ENCODE data around the gene OR4D5. TPM values are rescaled to one million over a fixed set of nuclear protein-coding genes. Genes with fewer than 3 reads are reported as not detected.

OR4D5 gene
- polyA plus RNA-seq, 2 of the 4 experiments (the other 2 are of a cell fraction) = not detected

DNA sequence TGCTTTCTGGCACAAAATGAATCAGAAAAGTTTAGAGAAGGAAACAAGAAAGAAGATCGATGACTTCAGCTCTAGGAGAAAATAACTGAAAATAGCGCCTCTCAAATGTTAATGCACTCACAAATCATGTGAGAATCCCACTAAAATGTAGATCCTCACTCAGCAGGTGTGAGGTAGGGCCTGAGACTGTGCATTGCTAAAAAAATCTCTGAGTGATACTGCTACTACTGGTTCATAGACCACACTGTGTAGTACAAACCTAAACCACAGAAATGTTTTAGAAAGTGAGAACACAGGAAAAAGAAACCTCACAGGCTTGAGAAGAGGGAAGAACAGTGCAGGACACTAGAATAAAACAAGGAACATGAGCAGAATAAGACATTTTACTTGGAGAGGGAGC, 35.5 kb upstream of the OR4D5 start:
- ChIA-PET POLR2A (no interaction called here), CTCF (no interaction called here)
- DNase-seq (ENCODE audit: low read depth in 1 of 2, low spot score in 1 of 2) (no peak), ATAC-seq (no peak), FAIRE-seq (no peak)
- H3K4me3 ChIP-seq = no peak overlapping the region
- WGBS (ENCODE audit: missing lambda C conversion rate) = 63% methylated on average over 2 of the region's 2 CpGs
- H3K9me3 ChIP-seq = no peaks in the 10 kb centered on the region
- H3K4me1 ChIP-seq = no peaks in the 10 kb centered on the region
- TF ChIP-seq KDM5A (IDR thresholded peaks at IDR 0.05) (no peak), HEYL (CRISPR knock-in tag; IDR thresholded peaks at IDR 0.05) (no peak), GATA3 (IDR thresholded peaks at IDR 0.05; ENCODE audit: borderline replicate concordance) (no peak), ESRRA (IDR thresholded peaks at IDR 0.05; ENCODE audit: borderline replicate concordance, low read length) (no peak), EHMT2 (IDR thresholded peaks at IDR 0.05; ENCODE audit: low read depth) (no peak), BHLHE40 (IDR thresholded peaks at IDR 0.05; ENCODE audit: low read depth, low read length) (no peak), POLR2A (IDR thresholded peaks at IDR 0.05; ENCODE audit: low read length) (no peak), CHD4 (IDR thresholded peaks at IDR 0.05; ENCODE audit: borderline replicate concordance) (no peak), HOXB5 (CRISPR knock-in tag; IDR thresholded peaks at IDR 0.05) (no peak)
- TF ChIP-seq, protein P1, sequence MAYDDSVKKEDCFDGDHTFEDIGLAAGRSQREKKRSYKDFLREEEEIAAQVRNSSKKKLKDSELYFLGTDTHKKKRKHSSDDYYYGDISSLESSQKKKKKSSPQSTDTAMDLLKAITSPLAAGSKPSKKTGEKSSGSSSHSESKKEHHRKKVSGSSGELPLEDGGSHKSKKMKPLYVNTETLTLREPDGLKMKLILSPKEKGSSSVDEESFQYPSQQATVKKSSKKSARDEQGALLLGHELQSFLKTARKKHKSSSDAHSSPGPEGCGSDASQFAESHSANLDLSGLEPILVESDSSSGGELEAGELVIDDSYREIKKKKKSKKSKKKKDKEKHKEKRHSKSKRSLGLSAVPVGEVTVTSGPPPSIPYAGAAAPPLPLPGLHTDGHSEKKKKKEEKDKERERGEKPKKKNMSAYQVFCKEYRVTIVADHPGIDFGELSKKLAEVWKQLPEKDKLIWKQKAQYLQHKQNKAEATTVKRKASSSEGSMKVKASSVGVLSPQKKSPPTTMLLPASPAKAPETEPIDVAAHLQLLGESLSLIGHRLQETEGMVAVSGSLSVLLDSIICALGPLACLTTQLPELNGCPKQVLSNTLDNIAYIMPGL (CRISPR knock-in tag; IDR thresholded peaks at IDR 0.05; ENCODE audit: borderline replicate concordance) = no peak
- TF ChIP-seq, protein P2, sequence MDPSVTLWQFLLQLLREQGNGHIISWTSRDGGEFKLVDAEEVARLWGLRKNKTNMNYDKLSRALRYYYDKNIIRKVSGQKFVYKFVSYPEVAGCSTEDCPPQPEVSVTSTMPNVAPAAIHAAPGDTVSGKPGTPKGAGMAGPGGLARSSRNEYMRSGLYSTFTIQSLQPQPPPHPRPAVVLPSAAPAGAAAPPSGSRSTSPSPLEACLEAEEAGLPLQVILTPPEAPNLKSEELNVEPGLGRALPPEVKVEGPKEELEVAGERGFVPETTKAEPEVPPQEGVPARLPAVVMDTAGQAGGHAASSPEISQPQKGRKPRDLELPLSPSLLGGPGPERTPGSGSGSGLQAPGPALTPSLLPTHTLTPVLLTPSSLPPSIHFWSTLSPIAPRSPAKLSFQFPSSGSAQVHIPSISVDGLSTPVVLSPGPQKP (IDR thresholded peaks at IDR 0.05; ENCODE audit: low read depth, low read length) = no peak
- TF ChIP-seq, protein P3, sequence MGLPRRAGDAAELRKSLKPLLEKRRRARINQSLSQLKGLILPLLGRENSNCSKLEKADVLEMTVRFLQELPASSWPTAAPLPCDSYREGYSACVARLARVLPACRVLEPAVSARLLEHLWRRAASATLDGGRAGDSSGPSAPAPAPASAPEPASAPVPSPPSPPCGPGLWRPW (IDR thresholded peaks at IDR 0.05) = no peak
- TF ChIP-seq, protein P4, sequence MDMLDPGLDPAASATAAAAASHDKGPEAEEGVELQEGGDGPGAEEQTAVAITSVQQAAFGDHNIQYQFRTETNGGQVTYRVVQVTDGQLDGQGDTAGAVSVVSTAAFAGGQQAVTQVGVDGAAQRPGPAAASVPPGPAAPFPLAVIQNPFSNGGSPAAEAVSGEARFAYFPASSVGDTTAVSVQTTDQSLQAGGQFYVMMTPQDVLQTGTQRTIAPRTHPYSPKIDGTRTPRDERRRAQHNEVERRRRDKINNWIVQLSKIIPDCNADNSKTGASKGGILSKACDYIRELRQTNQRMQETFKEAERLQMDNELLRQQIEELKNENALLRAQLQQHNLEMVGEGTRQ (IDR thresholded peaks at IDR 0.05) = no peak
- H3K27ac ChIP-seq = no peak overlapping the region
- H3K4me2 ChIP-seq = no peak overlapping the region

DNA sequence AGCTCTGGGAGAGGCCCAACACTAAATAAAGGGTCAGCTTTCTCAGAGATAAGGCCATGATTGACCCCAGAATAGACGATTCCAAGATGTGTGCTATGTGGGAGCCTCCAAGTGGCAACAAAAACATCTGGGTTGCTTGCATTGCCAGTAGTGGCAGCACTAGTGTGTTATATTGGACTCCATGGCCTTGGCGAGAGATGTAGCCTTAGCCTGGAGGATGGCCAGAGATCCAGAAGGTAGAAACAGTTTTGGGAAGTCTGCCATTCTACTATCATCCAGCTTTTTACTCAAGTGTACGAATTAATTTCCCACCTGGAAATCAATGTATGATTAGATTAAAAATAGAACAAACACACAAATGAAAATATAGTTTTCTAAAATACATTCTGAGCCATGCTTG, 34.5 kb upstream of the OR4D5 start:
- ChIA-PET POLR2A (no interaction called here), CTCF (no interaction called here)
- ATAC-seq (no peak), FAIRE-seq (no peak), DNase-seq (ENCODE audit: low read depth in 1 of 2, low spot score in 1 of 2) (no peak)
- TF ChIP-seq, protein P5, sequence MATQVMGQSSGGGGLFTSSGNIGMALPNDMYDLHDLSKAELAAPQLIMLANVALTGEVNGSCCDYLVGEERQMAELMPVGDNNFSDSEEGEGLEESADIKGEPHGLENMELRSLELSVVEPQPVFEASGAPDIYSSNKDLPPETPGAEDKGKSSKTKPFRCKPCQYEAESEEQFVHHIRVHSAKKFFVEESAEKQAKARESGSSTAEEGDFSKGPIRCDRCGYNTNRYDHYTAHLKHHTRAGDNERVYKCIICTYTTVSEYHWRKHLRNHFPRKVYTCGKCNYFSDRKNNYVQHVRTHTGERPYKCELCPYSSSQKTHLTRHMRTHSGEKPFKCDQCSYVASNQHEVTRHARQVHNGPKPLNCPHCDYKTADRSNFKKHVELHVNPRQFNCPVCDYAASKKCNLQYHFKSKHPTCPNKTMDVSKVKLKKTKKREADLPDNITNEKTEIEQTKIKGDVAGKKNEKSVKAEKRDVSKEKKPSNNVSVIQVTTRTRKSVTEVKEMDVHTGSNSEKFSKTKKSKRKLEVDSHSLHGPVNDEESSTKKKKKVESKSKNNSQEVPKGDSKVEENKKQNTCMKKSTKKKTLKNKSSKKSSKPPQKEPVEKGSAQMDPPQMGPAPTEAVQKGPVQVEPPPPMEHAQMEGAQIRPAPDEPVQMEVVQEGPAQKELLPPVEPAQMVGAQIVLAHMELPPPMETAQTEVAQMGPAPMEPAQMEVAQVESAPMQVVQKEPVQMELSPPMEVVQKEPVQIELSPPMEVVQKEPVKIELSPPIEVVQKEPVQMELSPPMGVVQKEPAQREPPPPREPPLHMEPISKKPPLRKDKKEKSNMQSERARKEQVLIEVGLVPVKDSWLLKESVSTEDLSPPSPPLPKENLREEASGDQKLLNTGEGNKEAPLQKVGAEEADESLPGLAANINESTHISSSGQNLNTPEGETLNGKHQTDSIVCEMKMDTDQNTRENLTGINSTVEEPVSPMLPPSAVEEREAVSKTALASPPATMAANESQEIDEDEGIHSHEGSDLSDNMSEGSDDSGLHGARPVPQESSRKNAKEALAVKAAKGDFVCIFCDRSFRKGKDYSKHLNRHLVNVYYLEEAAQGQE (IDR thresholded peaks at IDR 0.05) = no peak
- TF ChIP-seq HOXB5 (CRISPR knock-in tag; IDR thresholded peaks at IDR 0.05) (no peak), POLR2A (IDR thresholded peaks at IDR 0.05; ENCODE audit: low read length) (no peak), EP300 (IDR thresholded peaks at IDR 0.05) (no peak)
- TF ChIP-seq, protein P6, sequence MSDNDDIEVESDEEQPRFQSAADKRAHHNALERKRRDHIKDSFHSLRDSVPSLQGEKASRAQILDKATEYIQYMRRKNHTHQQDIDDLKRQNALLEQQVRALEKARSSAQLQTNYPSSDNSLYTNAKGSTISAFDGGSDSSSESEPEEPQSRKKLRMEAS (IDR thresholded peaks at IDR 0.05) = no peak
- Histone ChIP-seq H3K4me1 (no peaks in the 10 kb centered on the region), H3K27ac (no peak overlapping the region), H3K4me2 (no peak overlapping the region), H3K4me3 (no peak overlapping the region), H3K9me3 (no peaks in the 10 kb centered on the region)
- WGBS (ENCODE audit: missing lambda C conversion rate) = 11% methylated on average over 3 of the region's 3 CpGs
